Measurements from ENCODE around the gene POLR1A.

DNA sequence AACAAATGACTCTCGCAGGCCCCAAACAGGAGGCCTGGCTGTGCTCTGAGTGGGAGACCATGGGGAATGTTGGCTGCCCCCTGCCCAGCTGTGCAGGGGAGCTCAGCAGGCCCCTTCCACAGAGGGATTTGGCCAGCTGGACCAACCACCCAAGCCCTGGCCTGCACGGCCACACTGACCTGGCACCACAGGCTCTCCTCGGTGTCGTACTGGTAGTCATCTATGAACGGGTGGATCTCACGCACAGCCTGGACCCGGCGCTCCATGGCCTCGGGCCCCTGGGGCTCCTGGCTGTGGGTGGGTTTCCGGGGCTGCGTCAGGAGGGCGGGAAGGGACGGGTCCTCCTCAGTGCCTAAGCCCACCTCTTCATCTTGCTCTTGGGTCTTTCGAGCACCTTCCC, 74.5 kb downstream of the POLR1A start:
- no peak for TF ChIP-seq CTCF (IDR thresholded peaks at IDR 0.05)
- TF ChIP-seq EZH2 (IDR thresholded peaks at IDR 0.05) = no peak
- no peak for TF ChIP-seq EZH2phosphoT487 (IDR thresholded peaks at IDR 0.05)
